CD4-positive, alpha-beta T cell (primary cell): ENCODE data around the gene SLCO1C1. TPM values are rescaled to one million over a fixed set of nuclear protein-coding genes. Genes with fewer than 3 reads are reported as not detected.

ENCODE experiments used
- ATAC-seq: fragments of 200-7000 bp; cut with Tn5 transposase; one replicate; pipeline ENCODE4 v1.10.0; 2022; ENCODE audit warnings: mild to moderate bottlenecking; ENCODE audit not compliant: poor library complexity
- CTCF ChIA-PET: fragments of 350-600 bp; sonication (Branson Sonifier 250); formaldehyde crosslinking; loops from one replicate; lab custom pipeline; 2021; ENCODE audit warnings: antibody characterized with exemption, inconsistent platforms; lab: Charles Lee
- POLR2A ChIA-PET: fragments of 350-600 bp; sonication (Branson Sonifier 250); formaldehyde crosslinking; loops from one replicate; lab custom pipeline; 2021; ENCODE audit warnings: antibody characterized with exemption, inconsistent platforms; lab: Charles Lee
- DNase-seq, 14 experiments: peaks; one replicate each; pipeline ENCODE4 v3.0.0-alpha.2; 2013 to 2020; ENCODE audit warnings: mixed read lengths in 2 of 14
- H3K27ac ChIP-seq, 2 donors: one replicate each; pipeline versions ENCODE4 v1.5.1 to v1.7.0; 2013; ENCODE audit warnings: low read length in 2 of 2, low read depth in 1 of 2, mild to moderate bottlenecking in 1 of 2
- H3K27me3 ChIP-seq, 2 experiments: 1 replicate in 1 of 2; 2 replicates in 1 of 2; pipeline versions ENCODE4 v1.6.1 to v1.7.0; 2013; ENCODE audit warnings: low read length in 2 of 2, control low read depth in 1 of 2, mild to moderate bottlenecking in 1 of 2, moderate library complexity in 1 of 2; ENCODE audit not compliant: insufficient read depth in 2 of 2, control insufficient read depth in 1 of 2
- H3K36me3 ChIP-seq: one replicate; pipeline ENCODE4 v1.6.1; 2013; ENCODE audit warnings: low read length, control low read depth; ENCODE audit not compliant: insufficient read depth
- H3K4me1 ChIP-seq: one replicate; pipeline ENCODE4 v1.6.1; 2013; ENCODE audit warnings: low read length, control low read depth; ENCODE audit not compliant: insufficient read depth
- H3K4me3 ChIP-seq: one replicate; pipeline ENCODE4 v1.5.1; 2013; ENCODE audit warnings: mild to moderate bottlenecking, low read length, moderate library complexity
- H3K9me3 ChIP-seq, 2 experiments: 1 replicate in 1 of 2; 2 replicates in 1 of 2; pipeline versions ENCODE4 v1.6.1 to v1.7.0; 2013; ENCODE audit warnings: low read length in 2 of 2, mild to moderate bottlenecking in 2 of 2, control low read depth in 1 of 2, moderate library complexity in 1 of 2; ENCODE audit not compliant: control insufficient read depth in 1 of 2, insufficient read depth in 1 of 2
- H3K27ac Mint-ChIP-seq: one replicate; pipeline ENCODE4 v1.8.0; 2020; ENCODE audit warnings: mixed read lengths
- H3K27me3 Mint-ChIP-seq: one replicate; pipeline ENCODE4 v1.8.0; 2021; ENCODE audit warnings: mixed read lengths
- H3K36me3 Mint-ChIP-seq: one replicate; pipeline ENCODE4 v1.8.0; 2021; ENCODE audit warnings: low read depth, mixed read lengths
- H3K4me1 Mint-ChIP-seq: one replicate; pipeline ENCODE4 v1.8.0; 2021; ENCODE audit warnings: low read depth, mixed read lengths
- H3K4me3 Mint-ChIP-seq: one replicate; pipeline ENCODE4 v1.8.0; 2020; ENCODE audit warnings: mild to moderate bottlenecking, mixed read lengths
- H3K9me3 Mint-ChIP-seq: one replicate; pipeline ENCODE4 v1.8.0; 2020; ENCODE audit warnings: mixed read lengths
- CTCF ChIP-seq: fragments of 200-600 bp; IDR thresholded peaks from one replicate; pipeline ENCODE4 v1.8.0; 2022; ENCODE audit warnings: antibody characterized with exemption, mild to moderate bottlenecking
- intact Hi-C, 2 experiments: fragments of 100-400 bp; cut with DNase I in 1 of 2; cut with micrococcal nuclease in 1 of 2; formaldehyde crosslinking; loops; one replicate each; pipeline versions ENCODE4 v1.15.1 to v1.9.0; 2023 to 2025; cut with DNase I, micrococcal nuclease
- total RNA-seq, 174 experiments: library from RNA in 2 of 174; stranded (reverse) in 2 of 174; gene quantifications; one replicate each; pipeline ENCODE4 v1.2.3 and lab custom pipeline; 2021 to 2026

Gene SLCO1C1
- total RNA-seq, 2 experiments from 2014 or later, result not detected

- no peak for ATAC-seq
- Histone ChIP-seq H3K36me3 (no peaks in the 10 kb centered on the region), H3K4me1 (no peaks in the 10 kb centered on the region), H3K27me3 (no peaks in the 10 kb centered on the region), H3K9me3 (peaks cover 0 to under 1% of the 10 kb centered on the region in 2 experiments), H3K27ac (no peak overlapping the region), H3K4me3 (no peak overlapping the region)
- no peaks in the 10 kb centered on the region for H3K9me3 Mint-ChIP-seq
- no peak for TF ChIP-seq CTCF
- no peaks in the 10 kb centered on the region for H3K36me3 Mint-ChIP-seq
- no peak overlapping the region for H3K27ac Mint-ChIP-seq
- DNase-seq, result no peak
- no peak overlapping the region for H3K4me3 Mint-ChIP-seq
- intact Hi-C loops, result no loop called here
- H3K4me1 Mint-ChIP-seq, result no peaks in the 10 kb centered on the region
- CTCF ChIA-PET, result no interaction called here
- POLR2A ChIA-PET, result no interaction called here
- H3K27me3 Mint-ChIP-seq, result no peaks in the 10 kb centered on the region
Measured at GRCh38 chr12:20801035-20801434, 105.9 kb downstream of the SLCO1C1 start.

Other genes starting within 250 kb of the SLCO1C1 start
- not detected for gene SLCO1B3, start 115.4 kb downstream of the SLCO1C1 start, total RNA-seq